GM18520 (cell line): ENCODE measurements around the gene KCNIP4.

Experiments
- ATAC-seq: cut with Tn5 transposase; IDR thresholded peaks from one replicate; pipeline ENCODE4 v1.9.1; 2021; ENCODE audit not compliant: unreplicated experiment

KCNIP4 gene

DNA sequence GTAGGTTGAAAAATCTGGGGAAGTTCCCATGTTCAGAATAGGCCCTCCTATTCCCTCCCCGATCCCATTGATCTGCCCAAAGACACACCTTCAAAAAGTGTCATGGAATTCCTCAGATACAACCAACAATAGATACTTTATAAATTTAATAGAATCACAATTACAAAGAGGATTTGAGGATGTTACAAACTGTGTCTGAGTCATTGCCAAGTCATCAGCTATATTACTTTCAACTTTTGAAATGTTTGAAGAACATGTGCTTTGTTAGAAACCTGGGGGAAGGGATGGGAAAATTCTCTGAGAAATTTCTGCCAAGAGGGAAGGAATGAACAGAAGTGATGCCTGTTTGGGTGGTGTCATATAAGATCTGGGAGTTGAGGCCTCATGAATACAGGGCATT, 46.7 kb downstream of the KCNIP4 start:
- no peak for ATAC-seq

DNA sequence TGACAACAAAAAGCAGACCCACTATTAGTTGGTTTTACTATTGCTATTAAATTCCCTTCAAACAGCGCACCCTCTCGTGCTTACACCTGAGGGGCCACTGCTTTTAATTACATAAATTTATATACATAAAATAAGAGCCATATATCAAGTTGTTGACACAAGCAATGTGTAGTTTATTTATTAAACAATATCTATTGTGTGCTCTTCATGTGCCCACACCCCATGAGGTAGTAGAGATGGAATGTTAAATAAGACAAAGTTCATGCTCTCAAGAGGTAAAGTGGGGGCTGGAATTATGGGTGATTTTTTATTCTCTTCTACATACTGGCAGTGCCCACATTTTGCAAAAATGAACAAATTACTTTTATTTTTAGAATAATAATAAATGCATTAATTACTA, 47.3 kb downstream of the KCNIP4 start:
- no peak for ATAC-seq

DNA sequence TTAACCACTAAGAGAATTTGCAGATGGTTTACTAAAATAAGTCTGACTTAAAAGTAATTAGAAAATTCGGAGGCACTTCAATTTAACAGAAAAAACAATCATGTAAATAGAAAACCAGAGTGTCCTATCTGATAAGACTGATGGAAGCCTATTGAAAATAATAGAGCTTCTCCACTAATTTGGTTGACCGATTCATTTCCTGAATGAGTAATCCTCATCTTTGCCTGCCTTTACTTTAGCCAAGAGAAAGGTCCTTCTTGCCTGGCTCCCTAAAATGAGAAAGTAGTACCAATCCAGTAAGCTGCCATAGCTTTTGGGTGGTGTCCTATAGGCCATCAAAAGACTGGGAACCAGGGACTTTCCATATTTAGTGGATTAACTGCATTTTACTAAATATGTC, 48.4 kb downstream of the KCNIP4 start:
- no peak for ATAC-seq

DNA sequence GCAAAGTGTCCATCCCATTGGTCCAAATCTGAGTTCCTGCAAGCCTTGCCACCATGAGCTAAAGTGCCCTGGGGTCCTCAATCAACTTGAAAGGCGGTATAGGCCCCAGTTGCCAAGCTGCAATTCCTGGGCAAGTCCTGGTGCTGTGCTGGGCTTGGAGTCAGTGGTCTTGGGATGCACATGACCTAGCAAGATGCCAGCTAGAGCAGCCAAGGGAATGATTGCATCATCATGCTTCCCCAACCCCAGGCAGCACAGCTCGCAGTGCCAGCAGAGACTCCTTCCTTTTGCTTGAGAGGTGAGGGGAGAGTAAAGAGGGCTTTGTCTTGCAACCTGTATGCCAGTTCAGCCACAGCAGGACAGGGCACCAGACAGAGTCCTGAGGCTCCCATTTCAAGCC, 50.5 kb downstream of the KCNIP4 start:
- ATAC-seq = no peak

DNA sequence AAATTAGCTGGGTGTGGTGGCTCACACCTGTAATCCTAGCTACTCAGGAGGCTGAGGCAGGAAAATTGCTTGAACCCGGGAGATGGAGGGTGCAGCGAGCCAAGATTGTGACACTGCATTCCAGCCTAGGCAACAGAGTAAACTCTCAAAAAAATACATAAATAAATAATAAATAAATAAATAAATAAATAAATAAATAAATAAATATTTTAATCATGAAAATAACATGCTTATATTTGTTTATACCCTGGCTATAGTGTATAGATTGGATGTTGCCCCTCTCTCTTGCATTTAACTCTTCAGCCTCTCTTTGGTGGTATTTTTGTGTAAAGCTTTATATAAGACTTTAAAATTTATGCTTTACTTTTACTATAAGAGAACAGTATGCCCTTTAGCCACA, 51.8 kb downstream of the KCNIP4 start:
- ATAC-seq = no peak

DNA sequence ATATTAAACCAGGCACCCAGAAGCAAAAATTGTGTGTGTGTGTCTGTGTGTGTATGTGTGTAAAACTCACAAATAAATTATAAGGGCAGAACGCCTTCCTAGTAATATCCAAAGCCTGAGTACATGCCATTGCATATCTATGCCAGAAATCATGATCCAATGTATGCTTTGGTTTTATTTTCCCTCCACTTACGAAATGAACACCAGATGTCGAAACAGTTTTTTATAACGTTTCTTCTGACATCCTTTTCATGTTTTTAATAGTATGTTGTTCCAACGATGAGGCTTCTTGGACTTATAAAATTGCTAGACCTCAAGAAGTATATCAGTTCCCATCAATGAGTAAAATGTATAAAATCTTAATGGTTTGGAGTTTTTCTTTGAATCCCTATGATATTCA, 55.4 kb downstream of the KCNIP4 start:
- no peak for ATAC-seq

DNA sequence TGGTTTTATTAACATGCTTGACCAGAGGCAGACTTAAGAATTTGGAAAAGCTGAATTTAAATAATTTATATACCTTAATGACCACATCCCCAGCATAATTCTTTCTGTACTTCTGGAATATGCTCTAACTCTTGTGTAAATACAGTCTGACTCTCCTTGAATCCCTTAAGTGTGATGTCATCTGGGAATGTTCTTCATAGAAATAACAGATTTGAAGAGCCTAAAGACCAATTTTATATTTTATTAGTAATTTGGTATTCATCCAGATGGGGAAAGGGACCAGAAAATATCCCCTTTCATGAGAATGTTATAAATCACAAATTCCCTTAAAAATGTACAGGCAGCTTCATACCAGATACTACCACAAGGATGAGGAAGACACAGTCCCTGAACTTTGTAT, 58.3 kb downstream of the KCNIP4 start:
- ATAC-seq = no peak

DNA sequence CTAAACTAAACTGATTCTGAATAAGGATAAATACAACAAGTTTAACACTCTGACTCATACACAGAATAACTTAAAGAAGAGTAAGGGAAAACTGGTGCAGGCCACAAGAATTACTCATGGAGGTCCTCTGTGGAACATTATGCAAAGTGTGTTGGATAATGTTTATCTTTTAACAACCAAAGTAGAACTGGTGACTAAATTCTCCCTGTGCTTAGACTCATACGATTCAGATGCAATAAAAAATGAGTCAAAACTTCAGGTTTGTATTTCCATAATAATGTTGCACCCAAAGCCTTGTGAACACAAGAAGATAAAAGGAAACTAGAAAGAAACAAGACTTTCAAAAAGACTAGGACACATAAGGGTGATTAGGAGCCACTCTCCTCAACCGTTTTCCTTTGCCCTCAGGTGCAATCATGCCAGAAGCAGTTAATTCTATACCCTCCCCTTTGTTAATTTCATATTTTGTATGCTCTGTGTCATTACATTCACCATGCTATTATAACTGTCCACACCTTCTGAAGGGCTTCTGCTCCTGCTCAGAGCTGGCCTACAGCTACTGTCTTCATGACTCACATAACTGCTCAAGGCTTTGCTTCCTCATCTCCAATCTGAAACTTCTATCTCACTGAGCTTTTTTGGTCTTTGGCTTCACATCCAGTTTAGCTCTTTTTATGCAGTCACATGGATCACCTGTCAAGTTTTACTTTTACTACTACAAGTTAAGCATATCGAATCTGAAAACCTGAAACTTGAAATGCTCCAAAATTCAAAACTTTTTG, 60.2 kb downstream of the KCNIP4 start:
- ATAC-seq = no peak

DNA sequence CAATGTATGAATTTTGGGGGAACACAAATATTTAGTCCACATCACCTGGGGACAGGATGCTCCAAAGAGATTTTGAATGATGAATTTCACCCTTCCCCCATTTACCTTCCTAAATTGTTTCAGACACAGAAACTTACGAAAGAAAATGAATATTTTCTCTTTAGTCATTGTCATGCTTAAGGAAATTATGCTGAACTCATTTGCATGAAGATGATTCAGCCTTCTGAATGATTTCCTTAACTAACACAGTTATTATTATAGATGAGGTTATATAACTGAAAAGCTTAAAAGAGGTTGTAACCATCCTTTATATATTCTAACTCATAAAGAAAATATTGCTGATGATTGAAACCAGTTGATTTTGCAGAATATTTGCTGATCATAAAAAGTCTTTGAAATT, 61.1 kb downstream of the KCNIP4 start:
- ATAC-seq = no peak

DNA sequence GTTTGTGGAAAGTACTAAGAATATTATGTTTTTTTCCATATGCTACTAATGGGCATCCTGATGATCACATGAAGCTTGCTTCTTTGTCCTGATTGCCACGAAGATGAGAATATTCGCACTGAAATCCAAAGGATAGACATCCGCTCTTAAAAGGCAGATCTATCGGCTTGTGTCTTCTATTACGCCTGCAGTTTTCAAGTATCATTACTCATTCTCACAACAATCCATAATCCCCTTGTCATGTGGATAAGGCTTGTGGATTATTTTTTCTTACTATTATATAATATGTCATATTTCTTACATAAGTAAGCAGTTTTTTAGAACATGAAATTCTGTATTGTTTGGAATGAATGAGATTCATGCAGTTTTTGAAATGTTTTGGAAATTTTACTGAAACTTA, 62.8 kb downstream of the KCNIP4 start:
- ATAC-seq = no peak

DNA sequence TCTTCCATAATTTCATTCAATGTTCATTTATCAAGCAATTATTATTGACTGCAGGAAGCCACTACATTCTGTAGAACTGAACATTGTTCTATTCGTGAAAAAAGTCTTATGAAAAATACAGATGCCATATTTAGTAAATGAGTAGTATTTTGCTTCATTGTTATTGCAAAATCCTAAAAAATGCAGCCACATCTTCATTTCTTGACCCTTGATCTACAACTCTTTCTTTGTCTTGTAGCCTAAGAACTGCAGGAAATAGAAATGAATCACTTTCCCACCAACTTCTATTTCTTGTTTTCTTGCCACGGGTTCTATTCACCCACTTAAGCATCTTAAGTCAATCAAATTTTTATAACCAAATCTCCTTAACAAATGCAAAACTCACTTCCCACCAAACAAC, 63.3 kb downstream of the KCNIP4 start:
- ATAC-seq = no peak

DNA sequence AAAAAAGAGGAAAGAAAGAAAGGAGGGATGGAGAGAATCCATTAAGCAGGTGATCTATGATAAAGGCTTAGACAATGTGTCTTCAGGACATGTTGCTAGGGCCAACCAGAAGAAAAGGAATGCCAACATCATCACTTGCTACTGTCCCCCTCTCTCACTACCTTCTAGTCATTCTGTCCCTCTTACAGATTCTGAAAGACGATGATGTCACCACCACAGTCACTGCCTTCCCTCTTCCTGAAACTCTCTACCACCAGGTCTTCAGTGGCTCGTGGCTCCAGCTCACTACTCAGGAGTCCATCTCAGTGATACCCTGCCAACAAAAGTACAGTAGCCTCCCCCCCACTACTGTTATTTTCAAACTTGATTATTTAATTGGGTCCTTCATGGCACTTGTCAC, 64.0 kb downstream of the KCNIP4 start:
- no peak for ATAC-seq

DNA sequence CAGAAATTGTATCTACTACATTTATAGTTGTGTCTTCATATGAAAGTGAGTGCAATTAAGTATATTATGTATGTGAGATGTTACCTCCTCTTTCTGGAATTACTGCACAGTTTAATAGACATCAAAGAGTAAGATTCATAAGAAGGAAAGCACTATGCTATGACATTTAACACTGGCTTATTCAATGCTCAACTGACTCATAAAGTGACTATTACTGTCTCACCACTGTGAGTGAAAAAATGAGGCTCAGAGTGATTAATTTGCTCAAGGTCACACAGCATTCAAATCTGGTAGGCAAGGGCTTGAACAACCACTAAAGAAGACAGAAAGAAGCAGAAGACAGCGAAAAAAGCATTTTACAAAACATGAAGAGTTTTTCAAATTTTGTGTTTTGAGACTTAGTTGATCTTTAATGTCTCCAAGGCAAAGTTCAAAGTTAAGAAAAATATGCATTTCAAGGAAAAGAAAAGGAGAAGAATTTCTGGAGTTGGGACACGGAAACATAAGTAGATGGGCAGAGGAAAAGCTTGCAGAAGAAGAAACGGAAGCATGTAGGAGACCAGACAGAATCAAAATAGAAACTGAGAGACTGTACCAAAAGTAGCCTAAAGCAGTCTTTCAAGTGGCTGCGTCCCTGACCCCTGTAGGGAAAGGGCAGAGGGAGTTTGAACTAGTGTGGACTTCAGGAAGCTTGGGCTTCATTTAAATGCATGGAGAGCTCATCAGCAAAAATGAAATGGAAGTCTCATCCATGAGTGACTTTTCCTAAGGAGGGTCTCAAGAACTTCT, 66.3 kb downstream of the KCNIP4 start:
- no peak for ATAC-seq

DNA sequence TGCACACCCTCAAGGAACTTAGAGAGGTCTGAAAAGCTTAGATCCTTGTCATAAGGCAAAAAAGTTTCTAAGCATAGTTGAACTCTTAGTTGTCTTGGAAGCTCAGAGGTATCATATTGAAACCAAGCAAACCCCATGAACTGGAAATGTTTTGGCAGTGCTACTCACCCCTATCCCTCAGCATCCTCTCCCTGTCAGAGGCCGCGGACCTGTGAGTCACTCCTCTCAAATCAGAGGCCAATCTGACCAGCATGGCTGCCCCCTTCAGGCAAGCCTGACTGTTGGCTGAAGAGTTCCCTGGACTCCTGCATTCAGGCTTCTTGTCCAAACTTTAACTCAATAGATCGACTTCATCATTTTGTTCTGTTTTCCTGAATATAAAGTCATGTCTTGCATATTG, 69.4 kb downstream of the KCNIP4 start:
- ATAC-seq = no peak

DNA sequence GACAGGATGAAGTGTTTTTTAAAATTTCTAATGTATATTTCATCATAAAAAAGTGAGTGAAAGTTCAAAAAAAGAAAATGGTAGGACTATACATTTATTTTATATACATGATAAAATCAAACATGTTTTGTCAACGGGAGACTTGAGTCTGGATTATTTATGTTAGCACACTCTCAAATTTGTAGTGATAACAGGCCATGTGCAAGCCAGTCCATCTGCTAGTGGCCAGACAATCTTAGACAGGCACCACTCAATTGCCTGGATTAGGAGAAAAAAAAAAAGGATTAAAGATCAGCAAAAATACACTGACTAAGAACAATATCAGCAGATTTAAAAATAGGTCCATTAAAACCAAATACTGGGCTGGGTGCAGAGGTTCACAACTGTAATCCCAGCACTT, 71.9 kb downstream of the KCNIP4 start:
- no peak for ATAC-seq

DNA sequence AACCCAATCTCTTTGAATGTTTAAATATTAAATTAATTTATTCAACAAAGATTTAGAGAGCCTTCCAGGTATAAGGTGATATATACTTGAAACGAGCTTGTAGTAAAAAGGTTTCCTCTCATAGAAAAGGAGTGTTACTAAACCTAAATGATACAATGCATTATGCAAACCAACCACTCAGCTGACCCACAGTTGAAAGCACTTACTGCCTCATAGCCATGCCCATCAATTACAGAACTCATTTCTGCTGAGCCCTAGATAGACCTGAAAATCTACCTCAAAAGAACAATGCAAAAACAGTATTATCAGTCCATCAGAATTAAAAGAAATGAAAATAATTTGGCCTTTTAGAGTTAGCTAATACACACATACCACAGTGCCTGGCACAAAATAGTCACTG, 75.4 kb downstream of the KCNIP4 start:
- ATAC-seq = no peak

DNA sequence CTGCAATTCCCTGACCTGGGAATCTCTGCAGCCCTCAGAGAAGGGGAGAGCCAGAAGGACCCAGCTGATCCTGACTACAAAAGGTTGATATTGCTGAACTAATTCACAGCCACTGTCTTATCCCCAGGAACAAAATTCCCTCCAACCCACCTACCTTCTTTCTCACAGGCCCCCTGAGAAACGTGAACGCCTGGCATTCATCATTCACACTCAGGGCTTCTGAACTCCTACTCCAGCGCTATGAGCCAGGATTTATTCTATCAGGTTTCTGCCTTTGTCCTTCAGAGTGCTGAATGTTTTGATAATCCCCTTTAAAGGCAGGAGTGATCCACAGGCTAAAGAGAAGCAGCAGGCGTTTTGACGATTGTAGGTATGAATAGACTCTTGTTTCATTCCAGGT, 76.5 kb downstream of the KCNIP4 start:
- ATAC-seq = no peak

DNA sequence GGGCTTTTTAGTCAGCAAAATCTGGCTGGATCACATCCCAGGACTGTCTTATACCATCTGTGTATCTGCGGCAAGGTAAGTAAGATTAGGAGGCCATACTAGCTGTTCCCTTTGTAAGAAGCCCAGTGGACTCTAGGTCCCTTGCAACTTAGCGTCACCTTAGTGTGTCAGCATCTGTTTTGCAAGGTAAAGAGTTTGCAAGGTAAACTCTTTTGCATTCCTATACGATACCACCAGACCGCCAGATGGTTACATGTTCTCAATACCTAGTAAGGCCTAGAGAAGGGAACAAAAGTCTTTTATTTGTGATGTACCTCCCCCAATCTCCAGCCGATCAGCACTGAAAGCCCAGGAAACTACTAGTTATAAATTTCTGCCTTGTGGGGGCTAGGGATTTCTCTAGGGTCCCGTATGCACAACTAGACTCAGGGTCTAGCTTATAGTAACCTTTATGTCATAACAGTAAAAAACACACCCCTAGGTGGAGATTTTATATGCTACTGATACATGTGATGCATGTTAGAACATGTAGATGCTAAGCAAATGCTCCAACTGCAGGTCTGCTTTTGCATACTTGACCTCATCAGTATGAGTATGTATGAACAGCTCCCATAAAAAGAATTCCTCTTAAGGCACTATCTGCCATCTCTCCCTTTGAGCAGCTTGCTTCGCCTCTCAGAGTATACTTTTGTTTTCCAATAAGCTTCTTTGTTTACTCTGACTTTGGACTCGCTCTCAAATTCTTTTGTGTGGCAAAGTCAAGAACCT, 78.4 kb downstream of the KCNIP4 start:
- no peak for ATAC-seq

DNA sequence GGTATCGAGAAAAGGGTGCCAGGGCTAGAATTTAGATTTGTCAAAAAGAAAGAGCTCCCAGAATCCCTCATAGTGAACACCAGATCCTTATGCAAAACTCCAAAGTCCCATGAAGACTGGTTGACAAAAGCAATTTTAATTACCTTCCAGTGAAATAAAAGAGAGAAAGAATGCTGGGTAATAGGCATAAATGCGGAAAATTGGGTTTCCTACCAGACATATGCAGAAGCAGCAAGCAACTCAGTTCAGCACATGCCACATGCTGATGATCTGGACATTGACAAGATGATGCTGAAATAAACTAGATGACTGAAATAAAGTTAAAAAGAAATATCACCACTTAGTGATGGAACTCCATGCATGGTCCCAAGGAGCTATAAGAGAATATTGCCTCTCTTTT, 83.9 kb downstream of the KCNIP4 start:
- ATAC-seq = no peak

DNA sequence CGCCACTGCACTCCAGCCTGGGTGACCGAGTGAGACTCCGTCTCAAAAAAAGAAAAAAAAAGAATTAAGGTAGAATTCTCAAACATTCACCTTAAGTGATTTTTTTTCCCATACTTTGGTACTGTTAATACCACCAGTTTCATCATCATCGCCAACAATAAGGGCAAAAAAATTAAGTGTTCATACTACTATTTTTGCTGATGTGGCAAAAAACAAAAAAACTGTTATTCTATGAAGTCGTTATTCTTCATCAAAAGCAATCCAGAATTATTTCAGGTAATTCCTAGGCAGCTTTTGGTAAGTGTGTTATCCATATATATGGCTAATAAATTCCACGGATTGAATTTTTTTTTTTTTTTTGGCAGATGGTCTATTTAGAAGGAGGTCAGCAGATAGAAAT, 85.7 kb downstream of the KCNIP4 start:
- ATAC-seq = no peak

DNA sequence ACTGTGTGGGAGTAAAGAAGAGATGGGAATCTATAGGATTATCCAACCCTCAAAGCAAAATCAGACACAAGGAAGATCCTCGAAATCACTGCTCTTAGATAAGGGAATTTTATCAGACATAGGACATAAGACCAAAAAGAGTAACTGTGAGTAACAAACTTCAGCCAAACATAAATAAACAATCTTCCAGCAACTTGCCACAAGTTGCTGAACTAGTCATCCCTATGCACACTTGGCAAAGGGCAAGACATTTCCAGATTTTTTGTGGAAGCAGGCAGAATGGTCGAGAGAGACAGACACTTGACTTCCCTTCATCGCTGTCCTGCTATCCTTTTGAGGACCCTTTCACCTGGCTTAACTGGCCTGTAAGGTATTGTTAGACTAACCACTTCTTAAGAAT, 89.6 kb downstream of the KCNIP4 start:
- ATAC-seq = no peak

DNA sequence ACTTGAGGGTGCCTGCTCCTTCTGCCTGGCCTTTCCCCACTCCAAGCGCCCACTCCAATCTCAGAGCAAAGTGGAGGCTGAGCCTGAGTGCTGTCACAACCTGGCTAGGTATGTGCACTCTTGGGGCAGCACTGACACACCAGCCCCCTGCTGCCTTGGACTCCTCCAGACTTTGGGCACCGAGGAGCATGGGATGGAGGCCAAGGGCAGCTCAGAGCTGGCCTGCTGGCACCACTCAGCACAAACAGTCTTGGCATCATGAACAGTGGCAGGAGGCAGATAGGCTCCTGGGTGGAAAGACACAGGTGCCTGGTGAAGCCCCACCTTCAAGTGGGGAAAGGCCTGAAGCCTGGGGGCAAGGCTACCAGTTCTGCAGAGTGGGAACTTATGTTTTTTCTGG, 91.8 kb downstream of the KCNIP4 start:
- no peak for ATAC-seq
